SJCRH30 (cell line): Measurements from ENCODE around the gene DPYSL5. TPM values are rescaled to one million over a fixed set of nuclear protein-coding genes. Genes with fewer than 3 reads are reported as not detected.

Source experiments
- DNase-seq, 2 experiments: peaks; one replicate each; pipeline ENCODE4 v3.0.0-alpha.2; 2015 to 2020
- H3K27ac ChIP-seq: fragments of 250-450 bp; sonication (Bioruptor Pico); 2 replicates; pipeline ENCODE4 v1.5.1; 2020; ENCODE audit warnings: mild to moderate bottlenecking, moderate library complexity
- H3K27me3 ChIP-seq: fragments of 250-450 bp; sonication (Bioruptor Pico); 2 replicates; pipeline ENCODE4 v1.5.1; 2020; ENCODE audit warnings: mild to moderate bottlenecking, moderate library complexity
- H3K36me3 ChIP-seq: fragments of 250-450 bp; sonication (Bioruptor Pico); 2 replicates; pipeline ENCODE4 v1.5.1; 2020; ENCODE audit warnings: mild to moderate bottlenecking, moderate library complexity
- H3K4me1 ChIP-seq: fragments of 250-450 bp; sonication (Bioruptor Pico); 2 replicates; pipeline ENCODE4 v1.5.1; 2020; ENCODE audit warnings: mild to moderate bottlenecking, moderate library complexity
- H3K4me3 ChIP-seq: fragments of 250-450 bp; sonication (Bioruptor Pico); 2 replicates; pipeline ENCODE4 v1.5.1; 2020; ENCODE audit warnings: mild to moderate bottlenecking, moderate library complexity
- H3K9me3 ChIP-seq: fragments of 250-450 bp; sonication (Bioruptor Pico); replicated peaks from 2 replicates; pipeline ENCODE4 v1.5.1; 2020; ENCODE audit warnings: mild to moderate bottlenecking, moderate library complexity
- total RNA-seq: library from RNA; depleted of rRNA; stranded (reverse); fragments of >200 nt; shearing (Covaris generic); gene quantifications from 2 replicates; pipeline ENCODE4 v1.2.3, GENCODE V29; 2014

DPYSL5 gene
- total RNA-seq, 1 experiment from 2014 or later, result 1.2 TPM

DNA sequence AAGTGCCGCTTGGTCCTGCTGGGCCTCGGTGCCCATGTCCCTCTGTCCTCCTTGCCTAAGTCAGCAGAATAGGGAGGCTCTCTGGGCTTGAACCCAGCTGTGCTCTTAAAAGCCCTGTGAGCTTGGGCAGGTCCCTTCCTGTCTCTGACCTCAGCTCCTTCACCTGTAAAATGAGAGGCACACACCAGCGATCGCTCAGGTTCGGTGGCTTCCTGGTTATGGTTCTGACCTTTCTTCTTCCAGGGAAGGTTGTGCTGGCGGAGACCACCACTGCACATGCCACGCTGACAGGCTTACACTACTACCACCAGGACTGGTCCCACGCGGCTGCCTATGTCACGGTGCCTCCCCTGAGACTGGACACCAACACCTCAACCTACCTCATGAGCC, 86.4 kb downstream of the DPYSL5 start:
- no peaks in the 10 kb centered on the region for H3K36me3 ChIP-seq
- no peak overlapping the region for H3K4me3 ChIP-seq
- no peak overlapping the region for H3K27ac ChIP-seq
- no peaks in the 10 kb centered on the region for H3K4me1 ChIP-seq
- H3K9me3 ChIP-seq, result no peaks in the 10 kb centered on the region
- peaks cover 13% of the 10 kb centered on the region; the same call in 1 of the 2 replicates for H3K27me3 ChIP-seq
- DNase-seq, result no peak

DNA sequence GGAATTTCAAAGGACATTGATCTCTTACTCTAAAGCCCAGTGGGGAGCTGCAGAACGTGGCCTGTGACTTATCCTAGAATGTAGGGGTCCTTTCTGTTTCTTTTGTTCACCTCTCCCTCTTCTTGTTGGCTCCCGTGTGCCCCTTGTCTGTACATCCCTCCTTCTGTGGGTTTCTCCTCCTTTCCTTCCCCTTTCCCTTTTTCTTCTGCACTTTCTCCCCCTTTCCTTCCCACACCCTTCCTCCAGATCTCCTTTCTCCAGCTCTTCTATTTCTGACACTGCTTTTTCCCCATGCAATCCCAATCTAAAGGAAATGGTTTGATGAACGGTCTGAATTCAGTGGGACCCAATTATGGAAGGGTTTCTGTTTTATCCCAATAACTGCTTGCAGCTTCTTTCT, 87.1 kb downstream of the DPYSL5 start:
- Histone ChIP-seq H3K4me3 (no peak overlapping the region), H3K36me3 (no peaks in the 10 kb centered on the region), H3K27ac (no peak overlapping the region), H3K4me1 (no peaks in the 10 kb centered on the region), H3K9me3 (no peaks in the 10 kb centered on the region), H3K27me3 (peaks cover 13% of the 10 kb centered on the region; the same call in 1 of the 2 replicates)
- no peak for DNase-seq

- Histone ChIP-seq H3K27ac (no peak overlapping the region), H3K36me3 (no peaks in the 10 kb centered on the region), H3K27me3 (peaks cover 13% of the 10 kb centered on the region; the same call in 1 of the 2 replicates), H3K4me3 (no peak overlapping the region), H3K9me3 (no peaks in the 10 kb centered on the region), H3K4me1 (no peaks in the 10 kb centered on the region)
- no peak for DNase-seq
Measured at GRCh38 chr2:26936855-26937254, 88.9 kb downstream of the DPYSL5 start.

DNA sequence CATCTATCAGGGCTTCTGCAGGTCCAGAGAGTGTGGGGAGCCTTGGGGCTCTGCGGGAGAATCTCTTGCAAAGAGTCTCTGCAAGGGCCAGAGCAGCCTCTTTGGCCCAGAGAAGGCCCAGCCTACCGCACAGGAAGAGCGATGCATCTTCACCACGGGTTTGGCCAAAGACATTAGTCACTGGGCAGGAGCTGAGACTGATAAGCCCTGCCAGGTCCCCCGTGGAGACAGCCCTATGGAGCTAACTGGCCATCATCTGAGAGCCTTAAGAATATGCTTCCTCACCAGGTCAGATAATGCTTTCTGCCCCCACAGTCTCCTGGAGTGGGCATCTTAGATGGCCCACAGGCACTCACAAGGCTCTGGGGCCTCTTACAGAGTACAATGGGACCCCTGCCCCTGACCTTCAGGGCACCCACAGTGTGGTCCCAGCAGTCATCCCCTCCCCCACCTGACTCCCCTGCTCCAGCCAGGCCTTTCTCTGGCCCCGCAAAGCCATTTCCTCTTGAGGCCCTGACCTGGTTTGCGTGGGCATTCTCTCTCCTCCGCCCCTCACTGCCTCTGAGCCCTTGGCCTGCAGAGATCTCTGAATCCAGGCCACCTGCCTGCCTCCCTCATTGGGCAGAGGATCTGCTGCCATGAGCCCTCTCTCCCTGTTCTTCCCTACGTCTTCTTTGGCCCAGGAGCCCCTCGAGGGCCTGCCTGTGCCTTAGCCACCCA, 90.6 kb downstream of the DPYSL5 start:
- no peaks in the 10 kb centered on the region for H3K36me3 ChIP-seq
- peaks cover 13% of the 10 kb centered on the region for H3K27me3 ChIP-seq
- no peaks in the 10 kb centered on the region for H3K9me3 ChIP-seq
- no peak overlapping the region for H3K27ac ChIP-seq
- DNase-seq, result no peak
- H3K4me3 ChIP-seq, result no peak overlapping the region
- no peaks in the 10 kb centered on the region for H3K4me1 ChIP-seq

DNA sequence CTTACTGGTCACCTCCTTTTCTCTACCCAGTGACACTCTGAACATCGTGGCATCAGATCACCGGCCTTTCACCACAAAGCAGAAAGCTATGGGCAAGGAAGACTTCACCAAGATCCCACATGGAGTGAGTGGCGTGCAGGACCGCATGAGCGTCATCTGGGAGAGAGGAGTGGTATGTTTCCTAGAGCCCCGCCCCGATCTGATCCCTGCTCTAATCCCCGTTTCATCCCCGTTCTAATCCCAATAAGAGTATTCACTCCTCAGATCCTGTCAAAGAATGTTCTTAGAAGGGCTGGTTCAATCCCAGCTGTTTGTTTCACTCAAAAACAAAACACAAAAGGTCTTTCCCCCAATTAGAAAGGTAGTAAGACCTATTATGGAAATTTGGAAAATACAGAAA, 92.1 kb downstream of the DPYSL5 start:
- no peaks in the 10 kb centered on the region for H3K9me3 ChIP-seq
- H3K27me3 ChIP-seq, result peaks cover 9% of the 10 kb centered on the region; the same call in 1 of the 2 replicates
- H3K36me3 ChIP-seq, result no peaks in the 10 kb centered on the region
- H3K4me3 ChIP-seq, result no peak overlapping the region
- no peak overlapping the region for H3K27ac ChIP-seq
- peak; percentile 64 to 81 for DNase-seq
- no peaks in the 10 kb centered on the region for H3K4me1 ChIP-seq

DNA sequence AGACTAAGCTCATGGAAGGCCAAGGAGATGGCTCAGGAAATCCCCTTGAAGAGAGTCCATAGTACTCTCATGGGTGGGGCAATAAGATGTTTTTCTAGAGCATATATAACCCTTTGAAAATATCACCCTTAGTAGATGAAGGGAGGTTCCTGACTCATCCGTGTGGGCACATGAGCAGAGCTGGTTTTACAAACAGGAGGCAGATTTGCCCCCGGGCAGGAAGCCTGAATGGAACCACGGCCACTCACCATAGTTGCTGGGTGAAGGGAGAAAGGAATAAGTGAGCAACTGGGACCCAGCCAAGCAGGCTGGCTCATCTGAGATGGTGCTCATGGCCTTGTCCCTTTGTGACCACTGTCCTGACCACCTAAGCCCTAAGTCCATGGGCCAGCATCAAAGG, 93.6 kb downstream of the DPYSL5 start:
- H3K27me3 ChIP-seq, result peaks cover 2% of the 10 kb centered on the region; the same call in 1 of the 2 replicates
- no peaks in the 10 kb centered on the region for H3K36me3 ChIP-seq
- DNase-seq, result peak in 1 of 2 experiments; percentile 34
- H3K4me3 ChIP-seq, result no peak overlapping the region
- H3K9me3 ChIP-seq, result no peaks in the 10 kb centered on the region
- no peak overlapping the region for H3K27ac ChIP-seq
- H3K4me1 ChIP-seq, result no peaks in the 10 kb centered on the region

DNA sequence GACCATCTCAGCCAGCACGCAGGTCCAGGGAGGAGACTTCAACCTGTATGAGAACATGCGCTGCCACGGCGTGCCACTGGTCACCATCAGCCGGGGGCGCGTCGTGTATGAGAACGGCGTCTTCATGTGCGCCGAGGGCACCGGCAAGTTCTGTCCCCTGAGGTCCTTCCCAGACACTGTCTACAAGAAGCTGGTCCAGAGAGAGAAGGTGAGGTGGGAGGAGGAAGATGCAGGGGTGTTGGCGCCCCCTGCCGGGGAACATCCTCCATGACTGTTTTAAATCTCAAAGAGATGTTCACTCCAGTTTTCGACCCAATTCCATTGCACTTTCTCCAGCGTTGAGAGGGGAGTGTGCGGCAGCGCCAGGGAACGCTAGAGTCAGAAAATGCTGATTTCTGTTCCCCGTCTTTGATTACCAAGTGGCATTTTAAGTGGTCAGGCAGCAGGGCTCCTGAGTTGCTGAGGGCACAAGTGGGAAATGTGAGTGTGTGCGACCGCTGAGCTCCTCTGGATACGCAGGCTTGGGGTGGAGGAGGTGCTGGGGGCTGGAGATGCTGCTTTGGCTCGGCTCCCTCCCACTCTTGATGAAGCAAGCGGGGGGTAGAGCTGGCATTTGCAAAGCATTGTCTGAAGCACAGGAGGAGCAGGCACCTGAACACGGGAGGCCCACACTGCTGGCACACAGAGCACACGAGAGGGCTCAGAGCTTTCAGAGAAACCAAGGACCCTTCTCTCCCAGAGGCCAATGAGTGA, 94.8 kb downstream of the DPYSL5 start:
- no peaks in the 10 kb centered on the region for H3K9me3 ChIP-seq
- DNase-seq, result peak; percentile 60 to 80
- H3K27me3 ChIP-seq, result peaks cover 3% of the 10 kb centered on the region; the same call in 1 of the 2 replicates
- H3K27ac ChIP-seq, result no peak overlapping the region
- peaks cover 5% of the 10 kb centered on the region; the same call in 1 of the 2 replicates for H3K4me1 ChIP-seq
- H3K4me3 ChIP-seq, result no peak overlapping the region
- no peaks in the 10 kb centered on the region for H3K36me3 ChIP-seq

- Histone ChIP-seq H3K27ac (no peak overlapping the region), H3K36me3 (no peaks in the 10 kb centered on the region), H3K4me3 (no peak overlapping the region), H3K27me3 (peaks cover 15% of the 10 kb centered on the region), H3K4me1 (peaks cover 5% of the 10 kb centered on the region; the same call in 1 of the 2 replicates), H3K9me3 (no peaks in the 10 kb centered on the region)
- DNase-seq, result no peak
Measured at GRCh38 chr2:26945991-26946750, 98.2 kb downstream of the DPYSL5 start.

GRCh38 chr2:26946841-26947784, 99.2 kb downstream of the DPYSL5 start:
- Histone ChIP-seq H3K4me1 (peaks cover 5% of the 10 kb centered on the region; the same call in 1 of the 2 replicates), H3K27ac (no peak overlapping the region), H3K36me3 (no peaks in the 10 kb centered on the region), H3K27me3 (peaks cover 15% of the 10 kb centered on the region), H3K9me3 (no peaks in the 10 kb centered on the region), H3K4me3 (no peak overlapping the region)
- peak; percentile 72 to 77 for DNase-seq

DNA sequence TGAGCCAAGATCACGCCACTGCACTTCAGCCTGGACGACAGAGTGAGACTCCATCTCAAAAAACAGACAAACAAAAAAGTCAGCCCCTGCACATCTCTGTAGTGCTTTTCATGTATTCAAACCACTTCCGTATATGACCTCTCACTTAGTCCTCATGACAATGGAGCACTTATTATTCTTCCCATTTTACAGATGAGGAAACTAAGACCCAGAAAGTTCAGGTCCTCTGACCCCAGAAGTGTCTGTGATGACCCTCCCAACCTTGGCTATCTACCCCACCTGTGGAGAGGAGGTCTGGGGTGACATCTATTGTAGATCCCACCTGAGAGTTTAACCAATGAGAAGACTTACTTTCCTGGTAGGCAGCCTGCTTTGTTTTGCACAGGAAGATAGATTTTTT, 100.9 kb downstream of the DPYSL5 start:
- Histone ChIP-seq H3K27me3 (peaks cover 15% of the 10 kb centered on the region), H3K4me3 (no peak overlapping the region), H3K36me3 (no peaks in the 10 kb centered on the region), H3K27ac (no peak overlapping the region), H3K9me3 (no peaks in the 10 kb centered on the region), H3K4me1 (peaks cover 5% of the 10 kb centered on the region; the same call in 1 of the 2 replicates)
- DNase-seq, result no peak

DNA sequence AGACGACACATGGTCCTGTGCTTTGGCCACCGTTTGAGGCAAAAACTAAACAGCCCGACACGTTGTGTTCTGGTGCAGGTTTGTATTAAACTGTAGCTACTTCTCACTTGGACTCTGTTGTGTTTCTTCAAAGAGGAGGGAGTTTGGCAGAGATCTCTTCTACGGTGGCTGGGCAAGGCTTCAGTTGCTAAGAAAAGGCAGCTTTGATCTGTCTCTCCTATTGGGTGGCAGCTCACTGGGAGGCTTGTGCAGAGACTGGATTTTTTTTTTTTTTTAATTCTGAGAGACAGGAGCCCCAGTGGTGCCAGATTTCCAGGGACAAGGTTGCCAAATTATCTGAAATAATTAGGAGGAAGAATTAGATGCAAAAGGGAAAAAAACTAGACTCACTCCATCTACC, 102.3 kb downstream of the DPYSL5 start:
- H3K27ac ChIP-seq, result no peak overlapping the region
- no peak overlapping the region for H3K4me3 ChIP-seq
- H3K9me3 ChIP-seq, result no peaks in the 10 kb centered on the region
- peaks cover 25% of the 10 kb centered on the region for H3K27me3 ChIP-seq
- H3K36me3 ChIP-seq, result no peaks in the 10 kb centered on the region; the same call in 1 of the 2 replicates
- DNase-seq, result no peak
- peaks cover 5% of the 10 kb centered on the region; the same call in 1 of the 2 replicates for H3K4me1 ChIP-seq

- Histone ChIP-seq H3K36me3 (no peaks in the 10 kb centered on the region; the same call in 1 of the 2 replicates), H3K9me3 (no peaks in the 10 kb centered on the region), H3K27me3 (peaks cover 35% of the 10 kb centered on the region), H3K4me3 (no peak overlapping the region), H3K4me1 (peaks cover 5% of the 10 kb centered on the region; the same call in 1 of the 2 replicates), H3K27ac (no peak overlapping the region)
- no peak for DNase-seq
Measured at GRCh38 chr2:26951236-26951635, 103.3 kb downstream of the DPYSL5 start.

DNA sequence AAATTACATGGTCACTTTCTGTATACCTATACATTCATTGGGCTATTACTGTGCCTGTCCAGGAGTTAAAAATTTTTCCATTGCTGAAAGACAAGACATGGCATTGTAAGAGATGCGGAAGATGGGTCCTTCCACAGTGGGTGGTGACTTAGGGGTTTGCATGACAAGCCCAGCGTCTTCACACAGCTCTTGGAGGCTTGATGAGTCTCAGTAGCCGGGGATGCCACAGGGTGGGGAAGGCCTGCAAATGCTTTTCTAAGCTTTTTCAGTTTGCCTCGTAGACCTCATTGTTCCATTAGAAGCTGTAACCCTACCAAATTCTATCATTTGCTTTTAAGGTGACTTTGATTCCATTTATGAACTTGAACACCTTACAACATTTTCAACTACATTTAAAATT, 104.4 kb downstream of the DPYSL5 start:
- DNase-seq, result no peak

GRCh38 chr2:26954135-26954534, 106.2 kb downstream of the DPYSL5 start:
- no peak overlapping the region for H3K4me3 ChIP-seq
- H3K9me3 ChIP-seq, result no peaks in the 10 kb centered on the region
- DNase-seq, result no peak
- no peaks in the 10 kb centered on the region; the same call in 1 of the 2 replicates for H3K36me3 ChIP-seq
- H3K27ac ChIP-seq, result no peak overlapping the region
- H3K27me3 ChIP-seq, result peaks cover 36% of the 10 kb centered on the region
- H3K4me1 ChIP-seq, result no peaks in the 10 kb centered on the region

More for the DNA sequence above, 104.4 kb downstream of the DPYSL5 start:
- Histone ChIP-seq H3K4me3 (no peak overlapping the region), H3K4me1 (peaks cover 3% of the 10 kb centered on the region; the same call in 1 of the 2 replicates), H3K9me3 (no peaks in the 10 kb centered on the region), H3K27ac (no peak overlapping the region), H3K27me3 (peaks cover 35% of the 10 kb centered on the region), H3K36me3 (no peaks in the 10 kb centered on the region; the same call in 1 of the 2 replicates)
